Keratinocyte (primary cell): Measurements from ENCODE around the gene SOX10.

Experiments
- EZH2 ChIP-seq: IDR thresholded peaks from one replicate; pipeline ENCODE4 v1.6.1; 2012; ENCODE audit warnings: inconsistent platforms, mild to moderate bottlenecking, low read length, moderate library complexity
- TF ChIP-seq, protein P1 (sequence below), 3 experiments: IDR thresholded peaks in 1 of 3; conservative IDR thresholded peaks in 1 of 3; optimal IDR thresholded peaks in 1 of 3; 2 replicates in 2 of 3; 3 replicates in 1 of 3; pipeline versions ENCODE3 to v1.5.1; 2011; ENCODE audit warnings: low read length in 3 of 3, mild to moderate bottlenecking in 3 of 3, moderate library complexity in 2 of 3, control low read depth in 1 of 3, inconsistent platforms in 1 of 3; ENCODE audit not compliant: insufficient read depth in 2 of 3; ENCODE audit errors: extremely low read depth in 1 of 3

DNA sequence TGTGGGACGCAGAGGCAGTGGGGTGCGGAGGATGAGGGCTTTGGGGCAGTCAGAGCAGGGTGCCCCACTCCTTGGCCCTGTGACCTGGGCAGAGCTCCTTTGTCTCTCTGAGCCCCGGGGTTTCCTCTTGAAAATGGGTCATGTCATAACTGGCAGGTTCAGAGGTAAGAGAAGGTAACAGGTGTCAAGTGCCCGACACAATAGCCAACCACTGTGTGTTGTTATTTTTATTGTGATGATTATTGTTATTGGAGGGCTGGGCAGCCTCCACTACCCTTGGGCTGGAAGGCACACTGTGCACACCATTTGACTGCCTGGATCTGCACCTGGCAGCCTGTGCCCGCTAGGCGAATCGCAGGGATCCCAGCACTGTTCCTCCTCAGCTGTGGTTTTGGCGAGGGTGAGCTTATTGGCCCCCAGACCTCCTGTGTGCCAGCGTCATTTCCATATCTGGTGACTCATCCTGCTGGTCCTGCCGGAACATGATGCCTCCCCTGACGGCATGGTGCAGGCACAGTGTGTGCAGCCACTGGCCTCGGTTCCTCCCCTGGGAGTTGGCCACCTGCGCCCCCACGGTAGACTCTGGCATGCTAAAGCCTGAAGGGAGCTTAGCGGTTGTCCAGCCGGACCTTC lies 15.4 kb upstream of the SOX10 start:
- TF ChIP-seq, protein P1, sequence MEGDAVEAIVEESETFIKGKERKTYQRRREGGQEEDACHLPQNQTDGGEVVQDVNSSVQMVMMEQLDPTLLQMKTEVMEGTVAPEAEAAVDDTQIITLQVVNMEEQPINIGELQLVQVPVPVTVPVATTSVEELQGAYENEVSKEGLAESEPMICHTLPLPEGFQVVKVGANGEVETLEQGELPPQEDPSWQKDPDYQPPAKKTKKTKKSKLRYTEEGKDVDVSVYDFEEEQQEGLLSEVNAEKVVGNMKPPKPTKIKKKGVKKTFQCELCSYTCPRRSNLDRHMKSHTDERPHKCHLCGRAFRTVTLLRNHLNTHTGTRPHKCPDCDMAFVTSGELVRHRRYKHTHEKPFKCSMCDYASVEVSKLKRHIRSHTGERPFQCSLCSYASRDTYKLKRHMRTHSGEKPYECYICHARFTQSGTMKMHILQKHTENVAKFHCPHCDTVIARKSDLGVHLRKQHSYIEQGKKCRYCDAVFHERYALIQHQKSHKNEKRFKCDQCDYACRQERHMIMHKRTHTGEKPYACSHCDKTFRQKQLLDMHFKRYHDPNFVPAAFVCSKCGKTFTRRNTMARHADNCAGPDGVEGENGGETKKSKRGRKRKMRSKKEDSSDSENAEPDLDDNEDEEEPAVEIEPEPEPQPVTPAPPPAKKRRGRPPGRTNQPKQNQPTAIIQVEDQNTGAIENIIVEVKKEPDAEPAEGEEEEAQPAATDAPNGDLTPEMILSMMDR (optimal IDR thresholded peaks at IDR 0.05 in 1 of 3, IDR thresholded peaks at IDR 0.05 in 1 of 3, conservative IDR thresholded peaks at IDR 0.05 in 1 of 3; ENCODE audit: extremely low read depth in 1 of 3, insufficient read depth in 2 of 3, low read length in 3 of 3), result no peak
- no peak for TF ChIP-seq EZH2
